HG03342 (cell line): ENCODE measurements around the gene KRT4.

Experiments used
- ATAC-seq: cut with Tn5 transposase; IDR thresholded peaks from one replicate; pipeline ENCODE4 v1.9.1; 2021; ENCODE audit warnings: mild to moderate bottlenecking, moderate library complexity; ENCODE audit not compliant: unreplicated experiment

KRT4 gene

GRCh38 chr12:52757449-52758176 is 56.3 kb downstream of the KRT4 start:
- no peak for ATAC-seq
